GDM1 (cell line): ENCODE results near the gene KDM3A.

Source experiments
- DNase-seq: peaks from one replicate; lab custom pipeline; 2025; lab: John Stamatoyannopoulos, UW

The KDM3A gene

GRCh38 chr2:86433137-86433536 lies 8.0 kb upstream of the KDM3A start:
- DNase-seq = no peak

GRCh38 chr2:86434290-86434689 lies 6.9 kb upstream of the KDM3A start:
- DNase-seq = no peak

- DNase-seq = no peak
Observed at GRCh38 chr2:86435531-86435930, 5.6 kb upstream of the KDM3A start.

GRCh38 chr2:86436328-86436727 lies 4.8 kb upstream of the KDM3A start:
- no peak for DNase-seq

GRCh38 chr2:86439879-86440630 lies 1.1 kb upstream of the KDM3A start:
- DNase-seq = no peak

GRCh38 chr2:86441392-86441881 lies 266 bp downstream of the KDM3A start:
- no peak for DNase-seq

GRCh38 chr2:86441882-86442641 lies 891 bp downstream of the KDM3A start:
- DNase-seq = peak; percentile 57

GRCh38 chr2:86442642-86443005 lies 1.5 kb downstream of the KDM3A start:
- peak; percentile 77 for DNase-seq

- DNase-seq = no peak
Observed at GRCh38 chr2:86443631-86444350, 2.6 kb downstream of the KDM3A start.

GRCh38 chr2:86445436-86445835 lies 4.3 kb downstream of the KDM3A start:
- no peak for DNase-seq

GRCh38 chr2:86446060-86446459 lies 4.9 kb downstream of the KDM3A start:
- DNase-seq = no peak

GRCh38 chr2:86453836-86454235 lies 12.7 kb downstream of the KDM3A start:
- DNase-seq = no peak

- DNase-seq = no peak
Observed at GRCh38 chr2:86454238-86454637, 13.1 kb downstream of the KDM3A start.

- DNase-seq = no peak
Observed at GRCh38 chr2:86455181-86455580, 14.0 kb downstream of the KDM3A start.

- no peak for DNase-seq
Observed at GRCh38 chr2:86461042-86461743, 20.0 kb downstream of the KDM3A start.

GRCh38 chr2:86464652-86465051 lies 23.5 kb downstream of the KDM3A start:
- no peak for DNase-seq

GRCh38 chr2:86466306-86466705 lies 25.1 kb downstream of the KDM3A start:
- DNase-seq = no peak

GRCh38 chr2:86468162-86469033 lies 27.2 kb downstream of the KDM3A start:
- DNase-seq = no peak

- no peak for DNase-seq
Observed at GRCh38 chr2:86470890-86471289, 29.7 kb downstream of the KDM3A start.

- no peak for DNase-seq
Observed at GRCh38 chr2:86471637-86472036, 30.5 kb downstream of the KDM3A start.

GRCh38 chr2:86476092-86476491 lies 34.9 kb downstream of the KDM3A start:
- DNase-seq = no peak
